GM12874 (cell line): ENCODE measurements around the gene TGIF2.

Experiments
- TF ChIP-seq, protein P1 (sequence below): IDR thresholded peaks from 2 replicates; pipeline ENCODE4 v1.5.1; 2011; ENCODE audit warnings: low read depth, mild to moderate bottlenecking, control low read depth, low read length, moderate library complexity; ENCODE audit not compliant: insufficient read depth

The TGIF2 gene

DNA sequence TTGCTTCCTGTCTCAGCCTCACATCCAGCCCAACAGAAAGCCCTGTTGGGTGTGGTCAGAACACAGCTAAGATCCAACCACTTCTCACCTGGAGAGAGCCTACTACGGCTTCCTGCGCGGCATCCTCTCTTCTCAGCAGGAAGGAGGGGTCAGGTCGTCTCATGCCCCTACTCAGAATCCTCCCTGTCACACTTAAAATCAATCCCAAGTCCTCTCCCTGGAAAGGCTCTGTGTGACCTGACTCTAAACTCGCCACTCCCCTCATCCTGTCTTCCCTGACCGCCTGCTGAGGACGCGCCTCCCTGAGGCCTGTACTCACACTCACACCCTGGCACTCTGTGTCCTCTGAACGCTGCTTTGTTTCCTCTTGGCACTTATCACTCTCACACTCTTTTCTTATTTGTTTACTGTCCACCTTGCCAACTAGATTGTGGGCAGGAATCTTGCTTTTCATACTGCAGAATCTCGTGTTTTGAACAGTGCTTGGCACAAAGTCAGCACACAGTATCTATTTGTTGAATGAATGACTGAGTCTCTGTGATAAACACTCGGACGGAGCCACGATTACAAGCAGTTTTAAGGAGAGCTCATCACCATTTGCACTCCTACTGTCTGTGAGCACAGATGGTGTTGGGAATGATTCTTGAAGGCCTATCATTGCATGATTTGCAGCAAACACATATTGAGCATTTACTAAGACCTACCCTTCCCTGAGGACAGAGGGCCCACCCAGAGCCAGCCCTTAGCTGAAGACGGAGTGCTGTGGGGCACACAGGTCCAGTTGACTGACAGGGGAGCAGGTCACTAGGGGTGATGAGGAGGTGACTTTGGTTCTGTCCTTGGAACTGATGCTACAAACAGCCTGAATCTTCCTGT lies 50.9 kb downstream of the TGIF2 start:
- TF ChIP-seq, protein P1, sequence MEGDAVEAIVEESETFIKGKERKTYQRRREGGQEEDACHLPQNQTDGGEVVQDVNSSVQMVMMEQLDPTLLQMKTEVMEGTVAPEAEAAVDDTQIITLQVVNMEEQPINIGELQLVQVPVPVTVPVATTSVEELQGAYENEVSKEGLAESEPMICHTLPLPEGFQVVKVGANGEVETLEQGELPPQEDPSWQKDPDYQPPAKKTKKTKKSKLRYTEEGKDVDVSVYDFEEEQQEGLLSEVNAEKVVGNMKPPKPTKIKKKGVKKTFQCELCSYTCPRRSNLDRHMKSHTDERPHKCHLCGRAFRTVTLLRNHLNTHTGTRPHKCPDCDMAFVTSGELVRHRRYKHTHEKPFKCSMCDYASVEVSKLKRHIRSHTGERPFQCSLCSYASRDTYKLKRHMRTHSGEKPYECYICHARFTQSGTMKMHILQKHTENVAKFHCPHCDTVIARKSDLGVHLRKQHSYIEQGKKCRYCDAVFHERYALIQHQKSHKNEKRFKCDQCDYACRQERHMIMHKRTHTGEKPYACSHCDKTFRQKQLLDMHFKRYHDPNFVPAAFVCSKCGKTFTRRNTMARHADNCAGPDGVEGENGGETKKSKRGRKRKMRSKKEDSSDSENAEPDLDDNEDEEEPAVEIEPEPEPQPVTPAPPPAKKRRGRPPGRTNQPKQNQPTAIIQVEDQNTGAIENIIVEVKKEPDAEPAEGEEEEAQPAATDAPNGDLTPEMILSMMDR, result no peak

DNA sequence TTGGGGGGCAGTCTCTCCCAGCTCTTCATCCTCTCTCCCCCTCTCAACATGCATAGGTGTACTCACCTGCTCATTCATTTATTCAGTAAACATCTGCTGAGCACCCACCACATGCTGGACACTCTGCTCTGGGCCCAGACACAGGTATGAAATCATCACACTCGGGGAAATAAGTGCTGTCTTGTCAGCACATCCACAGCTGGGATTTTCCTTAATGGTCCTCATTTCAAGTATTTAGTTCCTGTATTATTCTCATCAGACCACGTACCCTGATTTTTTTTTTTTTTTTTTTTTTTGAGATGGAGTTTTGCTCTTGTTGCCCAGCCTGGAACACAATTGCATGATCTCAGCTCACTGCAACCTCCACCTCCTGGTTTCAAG lies 51.5 kb downstream of the TGIF2 start:
- TF ChIP-seq, protein P1, result no peak

DNA sequence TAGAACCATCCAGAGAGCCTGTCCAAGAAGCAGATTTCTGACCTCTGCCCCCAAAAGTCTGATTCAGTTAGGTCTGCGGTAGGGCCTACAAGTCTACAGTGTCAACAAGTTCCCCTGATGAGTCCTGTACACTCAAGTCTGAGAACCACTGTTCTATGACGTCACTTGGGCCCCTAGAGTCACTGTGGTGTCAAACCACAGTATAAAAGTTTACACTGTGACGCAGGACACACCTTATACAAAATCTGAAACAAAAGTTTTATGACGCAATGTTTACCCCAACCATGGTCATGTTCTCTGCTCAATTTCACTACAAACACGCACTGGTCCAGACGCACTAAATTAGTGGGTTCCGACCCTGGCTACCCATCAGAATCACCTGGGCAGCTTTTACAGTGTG lies 54.7 kb downstream of the TGIF2 start:
- TF ChIP-seq, protein P1, result no peak

GRCh38 chr20:36629719-36630681 lies 56.6 kb downstream of the TGIF2 start:
- TF ChIP-seq, protein P1, result no peak

- TF ChIP-seq, protein P1, result no peak
These were observed 58.2 kb downstream of the TGIF2 start for GRCh38 chr20:36631646-36632045.

DNA sequence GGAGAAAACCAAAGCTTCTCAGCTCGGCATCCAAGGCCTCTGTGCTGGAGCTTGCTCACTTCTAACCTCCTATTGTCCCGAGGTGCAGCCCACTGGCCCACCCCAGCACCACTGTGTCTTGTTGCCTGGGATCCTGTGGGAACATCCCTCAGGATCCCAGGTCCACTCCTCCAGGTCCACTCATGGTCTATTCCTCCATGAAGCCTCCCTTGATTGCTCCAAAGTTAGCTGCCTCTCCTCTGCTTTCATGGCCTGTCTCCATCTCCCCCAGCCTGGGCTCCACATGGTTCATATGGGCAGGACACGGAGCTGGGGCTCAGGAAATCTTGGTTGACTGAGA lies 58.7 kb downstream of the TGIF2 start:
- TF ChIP-seq, protein P1, result no peak
